RWPE2 (cell line): ENCODE results near the gene NKD1.

Source experiments
- ATAC-seq: fragments of 200-7000 bp; cut with Tn5 transposase; 3 replicates; pipeline ENCODE4 v1.9.1; 2021; ENCODE audit warnings: low read depth
- DNase-seq: peaks from one replicate; pipeline ENCODE4 v3.0.0-alpha.2; 2020; ENCODE audit warnings: low spot score
- H3K27ac ChIP-seq: fragments of 450-650 bp; 2 replicates; pipeline ENCODE4 v1.5.1; 2017; ENCODE audit warnings: mild to moderate bottlenecking; ENCODE audit not compliant: poor library complexity, severe bottlenecking
- H3K27me3 ChIP-seq: fragments of 250-450 bp; sonication (Bioruptor Pico); 2 replicates; pipeline ENCODE4 v1.5.1; 2021; ENCODE audit warnings: mild to moderate bottlenecking, moderate library complexity; ENCODE audit not compliant: insufficient read depth, poor library complexity, severe bottlenecking
- H3K36me3 ChIP-seq: fragments of 250-450 bp; sonication (Bioruptor Pico); 2 replicates; pipeline ENCODE4 v1.5.1; 2020; ENCODE audit warnings: low read depth, mild to moderate bottlenecking, moderate library complexity
- H3K4me1 ChIP-seq: fragments of 250-450 bp; sonication (Bioruptor Pico); 2 replicates; pipeline ENCODE4 v1.5.1; 2021; ENCODE audit warnings: mild to moderate bottlenecking, moderate library complexity; ENCODE audit not compliant: insufficient read depth, poor library complexity, severe bottlenecking
- H3K4me3 ChIP-seq: fragments of 250-450 bp; sonication (Bioruptor Pico); 2 replicates; pipeline ENCODE4 v1.5.1; 2021; ENCODE audit warnings: mild to moderate bottlenecking, moderate library complexity; ENCODE audit not compliant: severe bottlenecking
- H3K9me3 ChIP-seq: fragments of 250-450 bp; sonication (Bioruptor Pico); 2 replicates; pipeline ENCODE4 v1.5.1; 2021; ENCODE audit warnings: mild to moderate bottlenecking, moderate library complexity; ENCODE audit not compliant: severe bottlenecking
- TF ChIP-seq, protein P1 (sequence below): fragments of 450-650 bp; IDR thresholded peaks from one replicate; pipeline ENCODE4 v1.5.1; 2017; ENCODE audit warnings: mild to moderate bottlenecking, moderate library complexity; ENCODE audit not compliant: poor library complexity, severe bottlenecking

The NKD1 gene

GRCh38 chr16:50565428-50565827 is 17.2 kb downstream of the NKD1 start:
- H3K9me3 ChIP-seq = no peaks in the 10 kb centered on the region
- no peak overlapping the region for H3K27ac ChIP-seq
- no peak overlapping the region for H3K4me3 ChIP-seq
- ATAC-seq (no peak), DNase-seq (no peak)
- TF ChIP-seq, protein P1, sequence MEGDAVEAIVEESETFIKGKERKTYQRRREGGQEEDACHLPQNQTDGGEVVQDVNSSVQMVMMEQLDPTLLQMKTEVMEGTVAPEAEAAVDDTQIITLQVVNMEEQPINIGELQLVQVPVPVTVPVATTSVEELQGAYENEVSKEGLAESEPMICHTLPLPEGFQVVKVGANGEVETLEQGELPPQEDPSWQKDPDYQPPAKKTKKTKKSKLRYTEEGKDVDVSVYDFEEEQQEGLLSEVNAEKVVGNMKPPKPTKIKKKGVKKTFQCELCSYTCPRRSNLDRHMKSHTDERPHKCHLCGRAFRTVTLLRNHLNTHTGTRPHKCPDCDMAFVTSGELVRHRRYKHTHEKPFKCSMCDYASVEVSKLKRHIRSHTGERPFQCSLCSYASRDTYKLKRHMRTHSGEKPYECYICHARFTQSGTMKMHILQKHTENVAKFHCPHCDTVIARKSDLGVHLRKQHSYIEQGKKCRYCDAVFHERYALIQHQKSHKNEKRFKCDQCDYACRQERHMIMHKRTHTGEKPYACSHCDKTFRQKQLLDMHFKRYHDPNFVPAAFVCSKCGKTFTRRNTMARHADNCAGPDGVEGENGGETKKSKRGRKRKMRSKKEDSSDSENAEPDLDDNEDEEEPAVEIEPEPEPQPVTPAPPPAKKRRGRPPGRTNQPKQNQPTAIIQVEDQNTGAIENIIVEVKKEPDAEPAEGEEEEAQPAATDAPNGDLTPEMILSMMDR = no peak
- no peaks in the 10 kb centered on the region for H3K4me1 ChIP-seq
- no peaks in the 10 kb centered on the region for H3K36me3 ChIP-seq
- H3K27me3 ChIP-seq = no peaks in the 10 kb centered on the region

DNA sequence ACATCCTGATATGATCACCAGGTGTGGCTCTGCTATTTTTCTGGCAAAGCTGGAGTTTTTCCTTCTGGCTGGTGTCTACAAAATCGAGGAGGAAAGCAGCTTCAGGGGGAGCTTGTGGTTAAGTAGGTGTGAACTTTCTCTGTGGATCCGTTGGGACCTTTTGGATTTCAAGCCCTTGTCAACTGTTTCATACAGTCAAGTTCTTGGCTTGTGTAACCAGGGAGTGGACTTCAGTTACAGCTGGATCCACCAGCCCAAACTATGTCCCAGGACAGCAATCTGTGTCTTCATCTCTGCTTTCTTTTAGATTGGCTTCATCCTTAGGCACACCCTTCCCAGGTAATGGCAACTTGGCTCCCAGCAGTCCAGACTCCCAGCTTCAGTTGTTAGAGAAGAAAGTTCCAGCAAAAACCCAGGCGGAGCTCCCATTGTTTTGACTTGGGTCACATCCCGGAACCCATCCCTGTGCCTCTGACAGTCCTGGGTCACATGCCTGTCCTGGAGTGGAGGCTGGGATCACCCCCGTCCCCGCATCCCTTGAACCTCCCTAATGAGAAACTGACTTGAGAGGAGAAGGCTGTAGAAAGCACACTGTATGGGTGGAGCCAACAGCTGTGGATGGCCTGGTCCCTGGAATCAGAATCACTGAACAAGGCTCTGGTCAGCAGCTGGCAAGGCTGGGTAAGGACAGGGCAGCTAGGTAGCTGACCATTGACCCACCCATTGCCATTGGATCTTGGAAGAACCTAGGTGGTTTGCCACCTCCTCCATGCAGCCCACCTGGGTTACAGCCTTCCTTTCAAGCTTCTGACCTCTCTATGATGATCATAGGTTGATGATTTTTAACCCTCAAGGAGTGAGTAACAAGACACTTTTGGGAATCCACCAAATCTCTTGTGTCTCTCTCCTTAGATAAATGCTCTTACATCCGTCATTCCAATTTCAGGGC is 18.1 kb downstream of the NKD1 start:
- H3K4me3 ChIP-seq = no peak overlapping the region
- H3K27me3 ChIP-seq = no peaks in the 10 kb centered on the region
- no peaks in the 10 kb centered on the region for H3K9me3 ChIP-seq
- no peaks in the 10 kb centered on the region for H3K36me3 ChIP-seq
- TF ChIP-seq, protein P1 = no peak
- H3K4me1 ChIP-seq = no peaks in the 10 kb centered on the region
- DNase-seq = no peak
- no peak for ATAC-seq
- H3K27ac ChIP-seq = no peak overlapping the region

- H3K9me3 ChIP-seq = no peaks in the 10 kb centered on the region
- no peak overlapping the region for H3K4me3 ChIP-seq
- no peaks in the 10 kb centered on the region for H3K36me3 ChIP-seq
- H3K27ac ChIP-seq = no peak overlapping the region
- TF ChIP-seq, protein P1 = no peak
- no peaks in the 10 kb centered on the region for H3K27me3 ChIP-seq
- no peaks in the 10 kb centered on the region for H3K4me1 ChIP-seq
- ATAC-seq (no peak), DNase-seq (no peak)
Observed at GRCh38 chr16:50567651-50568050, 19.5 kb downstream of the NKD1 start.

GRCh38 chr16:50568187-50568815 is 20.1 kb downstream of the NKD1 start:
- no peak overlapping the region for H3K4me3 ChIP-seq
- H3K27ac ChIP-seq = no peak overlapping the region
- TF ChIP-seq, protein P1 = no peak
- ATAC-seq (no peak), DNase-seq (no peak)
- no peaks in the 10 kb centered on the region for H3K36me3 ChIP-seq
- H3K9me3 ChIP-seq = no peaks in the 10 kb centered on the region
- no peaks in the 10 kb centered on the region for H3K27me3 ChIP-seq
- H3K4me1 ChIP-seq = no peaks in the 10 kb centered on the region
